ENCODE results near the gene KLF5.

DNA sequence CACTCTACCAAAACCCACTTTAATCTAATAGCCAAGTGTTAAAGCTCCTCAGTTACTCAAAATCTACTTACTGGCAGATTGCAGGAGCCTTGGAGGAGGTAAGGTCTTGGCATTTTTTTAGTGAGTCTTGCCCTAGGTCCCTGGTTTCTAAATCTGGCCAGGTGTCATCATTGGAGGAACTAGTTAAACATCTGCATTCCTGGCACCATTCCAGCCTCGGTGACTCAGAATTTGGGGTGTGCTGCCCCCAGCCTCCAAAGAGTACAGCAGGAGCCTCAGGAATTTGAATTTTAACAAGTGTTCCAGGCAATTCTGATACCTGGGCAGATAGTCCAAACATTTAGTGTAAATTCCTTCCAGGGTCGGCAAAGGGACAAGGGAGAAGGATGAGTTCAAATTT is 37.4 kb downstream of the KLF5 start:
- TF ChIP-seq, protein P1, sequence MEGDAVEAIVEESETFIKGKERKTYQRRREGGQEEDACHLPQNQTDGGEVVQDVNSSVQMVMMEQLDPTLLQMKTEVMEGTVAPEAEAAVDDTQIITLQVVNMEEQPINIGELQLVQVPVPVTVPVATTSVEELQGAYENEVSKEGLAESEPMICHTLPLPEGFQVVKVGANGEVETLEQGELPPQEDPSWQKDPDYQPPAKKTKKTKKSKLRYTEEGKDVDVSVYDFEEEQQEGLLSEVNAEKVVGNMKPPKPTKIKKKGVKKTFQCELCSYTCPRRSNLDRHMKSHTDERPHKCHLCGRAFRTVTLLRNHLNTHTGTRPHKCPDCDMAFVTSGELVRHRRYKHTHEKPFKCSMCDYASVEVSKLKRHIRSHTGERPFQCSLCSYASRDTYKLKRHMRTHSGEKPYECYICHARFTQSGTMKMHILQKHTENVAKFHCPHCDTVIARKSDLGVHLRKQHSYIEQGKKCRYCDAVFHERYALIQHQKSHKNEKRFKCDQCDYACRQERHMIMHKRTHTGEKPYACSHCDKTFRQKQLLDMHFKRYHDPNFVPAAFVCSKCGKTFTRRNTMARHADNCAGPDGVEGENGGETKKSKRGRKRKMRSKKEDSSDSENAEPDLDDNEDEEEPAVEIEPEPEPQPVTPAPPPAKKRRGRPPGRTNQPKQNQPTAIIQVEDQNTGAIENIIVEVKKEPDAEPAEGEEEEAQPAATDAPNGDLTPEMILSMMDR (IDR thresholded peaks at IDR 0.05): no peak
- TF ChIP-seq POLR2AphosphoS5 (IDR thresholded peaks at IDR 0.05): no peak
- no peak for TF ChIP-seq POLR2A (IDR thresholded peaks at IDR 0.05)

Measured in suprapubic skin (tissue), 4 donors.